ENCODE data around the gene UBASH3B.

UBASH3B gene

GRCh38 chr11:122634501-122634900, 21.0 kb upstream of the UBASH3B start:
- TF ChIP-seq CTCF (IDR thresholded peaks at IDR 0.05; ENCODE audit: low read depth, low read length) = no peak
- H3K4me3 ChIP-seq (ENCODE audit: low read depth, low read length) = no peak overlapping the region

- no peak for TF ChIP-seq CTCF (IDR thresholded peaks at IDR 0.05; ENCODE audit: low read depth, low read length)
- H3K4me3 ChIP-seq (ENCODE audit: low read depth, low read length) = no peak overlapping the region
Measured at GRCh38 chr11:122637541-122637940, 18.0 kb upstream of the UBASH3B start.

GRCh38 chr11:122642472-122642922, 13.0 kb upstream of the UBASH3B start:
- TF ChIP-seq CTCF (IDR thresholded peaks at IDR 0.05; ENCODE audit: low read depth, low read length) = no peak
- H3K4me3 ChIP-seq (ENCODE audit: low read depth, low read length) = no peak overlapping the region

- H3K4me3 ChIP-seq (ENCODE audit: low read depth, low read length) = no peak overlapping the region
- no peak for TF ChIP-seq CTCF (IDR thresholded peaks at IDR 0.05; ENCODE audit: low read depth, low read length)
Measured at GRCh38 chr11:122642971-122643370, 12.6 kb upstream of the UBASH3B start.

- TF ChIP-seq CTCF (IDR thresholded peaks at IDR 0.05; ENCODE audit: low read depth, low read length) = no peak
- H3K4me3 ChIP-seq (ENCODE audit: low read depth, low read length) = no peak overlapping the region
Measured at GRCh38 chr11:122645847-122646246, 9.7 kb upstream of the UBASH3B start.

- TF ChIP-seq CTCF (IDR thresholded peaks at IDR 0.05; ENCODE audit: low read depth, low read length) = no peak
Measured at GRCh38 chr11:122646549-122647340, 8.8 kb upstream of the UBASH3B start.

GRCh38 chr11:122647736-122648275, 7.7 kb upstream of the UBASH3B start:
- no peak overlapping the region for H3K4me3 ChIP-seq (ENCODE audit: low read depth, low read length)
- TF ChIP-seq CTCF (IDR thresholded peaks at IDR 0.05; ENCODE audit: low read depth, low read length) = no peak

More at GRCh38 chr11:122646549-122647340, 8.8 kb upstream of the UBASH3B start:
- H3K4me3 ChIP-seq (ENCODE audit: low read depth, low read length) = no peak overlapping the region

Measured in WI38 (cell line).